HG03378 (cell line): ENCODE measurements around the gene LENG9.
"Not testable (repeated sequence)": the region's sequence is repeated elsewhere in the genome, so short reads cannot be mapped to it uniquely, and the experiment has no call there.

ENCODE experiments used
- ATAC-seq: cut with Tn5 transposase; IDR thresholded peaks from one replicate; pipeline ENCODE4 v1.9.1; 2021; ENCODE audit warnings: mild to moderate bottlenecking, moderate library complexity; ENCODE audit not compliant: unreplicated experiment

LENG9 gene

GRCh38 chr19:54463531-54464043 is at the start of gene LENG9:
LENG9 (minus strand) TSS chr19:54463778; CDS start chr19:54463526, 252 bp downstream.
- peak; percentile 53 for ATAC-seq

- not testable (repeated sequence) for ATAC-seq
These were observed 45.8 kb upstream of the LENG9 start for GRCh38 chr19:54509200-54509940.

- ATAC-seq: not testable (repeated sequence)
These were observed 44.9 kb upstream of the LENG9 start for GRCh38 chr19:54508487-54508886.

GRCh38 chr19:54507824-54508223 is 44.2 kb upstream of the LENG9 start:
- ATAC-seq: no peak

- not testable (repeated sequence) for ATAC-seq
These were observed 43.6 kb upstream of the LENG9 start for GRCh38 chr19:54507038-54507717.

GRCh38 chr19:54506079-54506478 is 42.5 kb upstream of the LENG9 start:
- no peak for ATAC-seq

GRCh38 chr19:54505542-54505941 is 42.0 kb upstream of the LENG9 start:
- ATAC-seq: not testable (repeated sequence)

GRCh38 chr19:54502518-54503048 is 39.0 kb upstream of the LENG9 start, which contains the start of gene LAIR2:
LAIR2 (plus strand) TSS chr19:54502831; CDS start chr19:54502919, 88 bp downstream.
- no peak for ATAC-seq

- ATAC-seq: not testable (repeated sequence)
These were observed 34.8 kb upstream of the LENG9 start for GRCh38 chr19:54498451-54498772.

GRCh38 chr19:54497747-54498450 is 34.3 kb upstream of the LENG9 start:
- not testable (repeated sequence) for ATAC-seq

- not testable (repeated sequence) for ATAC-seq
These were observed 31.7 kb upstream of the LENG9 start for GRCh38 chr19:54495284-54495683.

- ATAC-seq: no peak
These were observed 30.5 kb upstream of the LENG9 start for GRCh38 chr19:54493967-54494585.

GRCh38 chr19:54493056-54493455 is 29.5 kb upstream of the LENG9 start:
- ATAC-seq: not testable (repeated sequence)

GRCh38 chr19:54492568-54492967 is 29.0 kb upstream of the LENG9 start:
- ATAC-seq: no peak

GRCh38 chr19:54489766-54490165 is 26.2 kb upstream of the LENG9 start:
- ATAC-seq: no peak

- ATAC-seq: no peak
These were observed 25.8 kb upstream of the LENG9 start for GRCh38 chr19:54489341-54489740.

GRCh38 chr19:54485851-54486250 is 22.3 kb upstream of the LENG9 start:
- ATAC-seq: no peak

- no peak for ATAC-seq
These were observed 20.9 kb upstream of the LENG9 start for GRCh38 chr19:54484451-54484850.

- ATAC-seq: no peak
These were observed 19.3 kb upstream of the LENG9 start for GRCh38 chr19:54482889-54483288.

GRCh38 chr19:54481326-54481930 is 17.9 kb upstream of the LENG9 start:
- no peak for ATAC-seq
